Measurements from ENCODE around the gene FRMD4A.

DNA sequence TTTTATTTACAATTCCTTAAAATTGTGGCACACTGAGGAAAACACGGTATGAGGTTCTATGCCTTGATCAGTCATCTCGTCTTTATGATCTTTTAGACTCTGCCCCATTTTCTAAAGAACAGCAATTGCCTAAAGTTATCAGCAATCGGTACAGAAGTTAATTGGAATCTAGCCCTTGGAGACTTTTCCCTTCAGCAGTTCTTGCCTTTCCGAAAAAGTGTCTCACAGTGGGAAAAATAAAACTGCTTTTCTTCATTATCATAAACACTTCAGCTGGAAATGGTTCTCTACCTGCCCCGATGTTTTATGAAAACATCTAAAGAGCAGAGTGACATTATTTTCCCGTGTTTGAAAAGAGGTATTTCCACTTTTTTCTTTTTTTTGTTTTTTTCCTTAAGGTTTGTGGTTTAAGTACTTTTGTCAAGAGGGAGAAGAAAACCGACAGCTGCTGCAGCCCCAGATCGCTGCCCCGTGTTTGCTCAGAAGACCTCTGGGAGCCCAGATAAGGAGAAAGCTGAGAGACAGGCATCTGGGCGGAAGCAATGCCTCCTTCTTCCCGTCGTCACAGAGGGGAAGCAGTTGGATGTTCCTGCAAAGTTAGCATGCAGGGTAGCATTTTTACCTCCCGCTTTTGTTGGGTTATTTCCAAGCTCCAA, 149.7 kb downstream of the FRMD4A start:
- no peak for TF ChIP-seq TAF1 (IDR thresholded peaks at IDR 0.05; ENCODE audit: low read depth)
- TF ChIP-seq REST (IDR thresholded peaks at IDR 0.05; ENCODE audit: low read depth): no peak
- TF ChIP-seq CREB1 (IDR thresholded peaks at IDR 0.05; ENCODE audit: low read depth): no peak
- TF ChIP-seq YY1 (IDR thresholded peaks at IDR 0.05; ENCODE audit: low read depth): no peak
- no peak for TF ChIP-seq EP300 (IDR thresholded peaks at IDR 0.05; ENCODE audit: borderline replicate concordance)
- TF ChIP-seq, protein P1, sequence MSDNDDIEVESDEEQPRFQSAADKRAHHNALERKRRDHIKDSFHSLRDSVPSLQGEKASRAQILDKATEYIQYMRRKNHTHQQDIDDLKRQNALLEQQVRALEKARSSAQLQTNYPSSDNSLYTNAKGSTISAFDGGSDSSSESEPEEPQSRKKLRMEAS (IDR thresholded peaks at IDR 0.05): no peak
- no peak for TF ChIP-seq EGR1 (IDR thresholded peaks at IDR 0.05)
- TF ChIP-seq RAD21 (IDR thresholded peaks at IDR 0.05; ENCODE audit: low read depth): no peak
- no peak for TF ChIP-seq ZBTB7A (IDR thresholded peaks at IDR 0.05; ENCODE audit: low read depth)
- no peak for TF ChIP-seq FOXM1 (IDR thresholded peaks at IDR 0.05; ENCODE audit: borderline replicate concordance, low read depth)
- TF ChIP-seq USF1 (IDR thresholded peaks at IDR 0.05): no peak

Measured in Ishikawa (cell line).